Measurements from ENCODE around the gene AHDC1. TPM values are rescaled to one million over a fixed set of nuclear protein-coding genes. Genes with fewer than 3 reads are reported as not detected.

Gene AHDC1
- total and polyA plus RNA-seq, 2 donors (not counting 1 experiment from before 2014, with no cell fraction given), result 4.2 to 6.9 TPM

GRCh38 chr1:27520651-27521050 lies 83.3 kb downstream of the AHDC1 start:
- Histone ChIP-seq H3K4me1 (ENCODE audit: control insufficient read depth, extremely low read depth, insufficient read depth, low read length) (peaks cover 40% of the 10 kb centered on the region), H3K79me2 (ENCODE audit: control insufficient read depth, insufficient read depth, low read length) (no peaks in the 10 kb centered on the region), H2AFZ (ENCODE audit: low read length) (no peak overlapping the region), H3K4me2 (ENCODE audit: extremely low read depth, insufficient read depth, low read length) (no peak overlapping the region), H3K27ac (ENCODE audit: insufficient read depth, low read length) (no peak overlapping the region), H3K9ac (ENCODE audit: insufficient read depth, low read length) (no peak overlapping the region), H3K36me3 (ENCODE audit: control insufficient read depth, insufficient read depth, low read length) (no peaks in the 10 kb centered on the region), H3K4me3 (replicated peaks in 1 of 4; ENCODE audit: control extremely low read depth in 1 of 4, insufficient read depth in 1 of 4, low read depth in 3 of 4, low read length in 4 of 4) (no peak overlapping the region), H3K9me3 (ENCODE audit: control insufficient read depth, insufficient read depth, low read depth, low read length) (no peaks in the 10 kb centered on the region), H3K27me3 (ENCODE audit: control insufficient read depth, insufficient read depth, low read length) (no peaks in the 10 kb centered on the region), H4K20me1 (ENCODE audit: control insufficient read depth, extremely low read depth, insufficient read depth, low read length) (no peaks in the 10 kb centered on the region)
- DNase-seq (ENCODE audit: low read depth in 2 of 2), result no peak
- TF ChIP-seq CTCF (conservative IDR thresholded peaks at IDR 0.05 in 1 of 2, IDR thresholded peaks at IDR 0.05 in 1 of 2; ENCODE audit: low read depth in 1 of 2, low read length in 2 of 2), result no peak
- TF ChIP-seq EZH2 (IDR thresholded peaks at IDR 0.05; ENCODE audit: low read length, missing control alignments), result no peak

DNA sequence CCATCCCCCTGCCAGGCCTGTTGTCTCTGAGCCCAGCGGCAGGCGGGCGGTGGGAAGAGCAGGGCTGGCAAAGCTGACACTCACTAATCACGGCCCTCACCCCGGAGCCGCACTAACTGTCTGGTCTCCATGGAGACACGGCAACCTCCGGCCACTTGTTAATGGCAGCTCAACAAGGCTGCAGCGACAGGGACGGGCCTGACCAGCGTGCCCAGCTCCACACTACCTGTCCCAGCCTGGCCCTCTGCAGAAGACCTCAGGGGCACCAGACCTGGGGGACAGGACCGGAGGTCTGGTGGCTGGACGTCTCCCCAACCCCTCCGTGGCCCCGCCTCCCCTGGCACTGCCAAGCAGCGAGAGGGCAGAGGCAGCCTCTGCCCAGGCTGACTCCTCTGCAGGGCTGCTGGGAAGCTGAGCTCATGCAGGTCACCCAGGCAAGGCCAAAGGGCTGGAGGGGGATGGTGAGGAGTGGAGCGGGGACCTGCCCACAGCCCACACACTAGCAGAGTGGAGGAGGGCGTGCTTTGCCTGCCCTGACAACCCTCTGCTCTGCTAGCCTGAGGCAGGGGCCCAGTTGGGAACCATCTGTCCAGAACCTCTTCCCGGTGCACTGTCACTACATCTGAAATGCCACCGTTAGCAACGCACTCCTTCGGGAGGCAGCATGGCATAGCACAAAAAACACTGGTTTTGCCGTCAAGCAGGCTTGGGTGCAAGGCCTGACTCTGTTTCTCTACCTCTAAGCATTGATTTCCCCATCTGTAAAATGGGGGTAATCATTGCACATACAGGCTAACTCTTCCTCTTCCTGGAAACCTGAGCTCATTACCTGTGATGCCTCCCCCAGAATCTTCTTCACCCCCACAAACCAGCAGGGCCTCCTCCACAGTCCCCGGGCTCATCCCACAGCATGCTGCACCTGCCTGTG lies 84.3 kb downstream of the AHDC1 start:
- Histone ChIP-seq H3K9me3 (ENCODE audit: control insufficient read depth, insufficient read depth, low read depth, low read length) (no peaks in the 10 kb centered on the region), H3K4me3 (replicated peaks in 1 of 4; ENCODE audit: control extremely low read depth in 1 of 4, insufficient read depth in 1 of 4, low read depth in 3 of 4, low read length in 4 of 4) (no peak overlapping the region), H3K79me2 (ENCODE audit: control insufficient read depth, insufficient read depth, low read length) (no peaks in the 10 kb centered on the region), H3K36me3 (ENCODE audit: control insufficient read depth, insufficient read depth, low read length) (no peaks in the 10 kb centered on the region), H3K4me1 (ENCODE audit: control insufficient read depth, extremely low read depth, insufficient read depth, low read length) (peaks cover 31% of the 10 kb centered on the region), H2AFZ (ENCODE audit: low read length) (no peak overlapping the region), H4K20me1 (ENCODE audit: control insufficient read depth, extremely low read depth, insufficient read depth, low read length) (no peaks in the 10 kb centered on the region), H3K27ac (ENCODE audit: insufficient read depth, low read length) (no peak overlapping the region), H3K9ac (ENCODE audit: insufficient read depth, low read length) (no peak overlapping the region), H3K27me3 (ENCODE audit: control insufficient read depth, insufficient read depth, low read length) (no peaks in the 10 kb centered on the region), H3K4me2 (ENCODE audit: extremely low read depth, insufficient read depth, low read length) (no peak overlapping the region)
- TF ChIP-seq EZH2 (IDR thresholded peaks at IDR 0.05; ENCODE audit: low read length, missing control alignments) (no peak), CTCF (conservative IDR thresholded peaks at IDR 0.05 in 1 of 2, IDR thresholded peaks at IDR 0.05 in 1 of 2; ENCODE audit: low read depth in 1 of 2, low read length in 2 of 2) (no peak)
- DNase-seq (ENCODE audit: low read depth in 2 of 2), result no peak

GRCh38 chr1:27518808-27519207 lies 85.1 kb downstream of the AHDC1 start:
- no peak overlapping the region for H2AFZ ChIP-seq (ENCODE audit: low read length)
- H3K4me2 ChIP-seq (ENCODE audit: extremely low read depth, insufficient read depth, low read length), result no peak overlapping the region

More at GRCh38 chr1:27518808-27519207, 85.1 kb downstream of the AHDC1 start:
- Histone ChIP-seq H3K27ac (ENCODE audit: insufficient read depth, low read length) (no peak overlapping the region), H3K36me3 (ENCODE audit: control insufficient read depth, insufficient read depth, low read length) (no peaks in the 10 kb centered on the region), H3K4me1 (ENCODE audit: control insufficient read depth, extremely low read depth, insufficient read depth, low read length) (peaks cover 25% of the 10 kb centered on the region), H3K4me3 (replicated peaks in 1 of 4; ENCODE audit: control extremely low read depth in 1 of 4, insufficient read depth in 1 of 4, low read depth in 3 of 4, low read length in 4 of 4) (no peak overlapping the region), H3K9ac (ENCODE audit: insufficient read depth, low read length) (no peak overlapping the region), H3K27me3 (ENCODE audit: control insufficient read depth, insufficient read depth, low read length) (no peaks in the 10 kb centered on the region), H3K9me3 (ENCODE audit: control insufficient read depth, insufficient read depth, low read depth, low read length) (no peaks in the 10 kb centered on the region), H3K79me2 (ENCODE audit: control insufficient read depth, insufficient read depth, low read length) (no peaks in the 10 kb centered on the region), H4K20me1 (ENCODE audit: control insufficient read depth, extremely low read depth, insufficient read depth, low read length) (no peaks in the 10 kb centered on the region)
- TF ChIP-seq EZH2 (IDR thresholded peaks at IDR 0.05; ENCODE audit: low read length, missing control alignments) (no peak), CTCF (conservative IDR thresholded peaks at IDR 0.05 in 1 of 2, IDR thresholded peaks at IDR 0.05 in 1 of 2; ENCODE audit: low read depth in 1 of 2, low read length in 2 of 2) (no peak)
- DNase-seq (ENCODE audit: low read depth in 2 of 2), result no peak

All from fibroblast of lung (primary cell).